GM06990 (cell line): ENCODE data around the gene RNF113B.

Source experiments
- DNase-seq: peaks from one replicate; pipeline ENCODE4 v3.0.0-alpha.2; 2011; ENCODE audit not compliant: insufficient read length; ENCODE audit errors: extremely low read depth
- H3K27me3 ChIP-seq: replicated peaks from 2 replicates; pipeline ENCODE4 v1.6.0; 2011; ENCODE audit warnings: low read length; ENCODE audit not compliant: control insufficient read depth, insufficient read depth
- H3K36me3 ChIP-seq: 2 replicates; pipeline ENCODE4 v1.5.1; 2011; ENCODE audit warnings: low read length; ENCODE audit not compliant: control insufficient read depth, insufficient read depth
- H3K4me3 ChIP-seq: replicated peaks from 2 replicates; pipeline ENCODE4 v1.5.1; 2011; ENCODE audit warnings: low read depth, mild to moderate bottlenecking, control low read depth, low read length
- CTCF ChIP-seq: IDR thresholded peaks from 2 replicates; pipeline ENCODE4 v1.5.1; 2011; ENCODE audit warnings: low read length, control low read depth, mild to moderate bottlenecking, inconsistent platforms; ENCODE audit not compliant: insufficient read depth, poor library complexity, severe bottlenecking

Gene RNF113B

GRCh38 chr13:98188544-98189166 is 11.6 kb upstream of the RNF113B start:
- H3K27me3 ChIP-seq, result no peaks in the 10 kb centered on the region
- H3K4me3 ChIP-seq, result no peak overlapping the region
- DNase-seq, result no peak
- no peak for TF ChIP-seq CTCF
- no peaks in the 10 kb centered on the region for H3K36me3 ChIP-seq

- DNase-seq, result no peak
- TF ChIP-seq CTCF, result no peak
Measured at GRCh38 chr13:98187965-98188261, 10.8 kb upstream of the RNF113B start.

GRCh38 chr13:98187155-98187964 is 10.3 kb upstream of the RNF113B start:
- H3K4me3 ChIP-seq, result no peak overlapping the region
- TF ChIP-seq CTCF, result no peak
- no peaks in the 10 kb centered on the region for H3K27me3 ChIP-seq
- H3K36me3 ChIP-seq, result no peaks in the 10 kb centered on the region
- DNase-seq, result no peak

More at GRCh38 chr13:98187965-98188261, 10.8 kb upstream of the RNF113B start:
- no peak overlapping the region for H3K4me3 ChIP-seq
- H3K36me3 ChIP-seq, result no peaks in the 10 kb centered on the region
- no peaks in the 10 kb centered on the region for H3K27me3 ChIP-seq

GRCh38 chr13:98184792-98185191 is 7.7 kb upstream of the RNF113B start:
- Histone ChIP-seq H3K36me3 (no peaks in the 10 kb centered on the region), H3K27me3 (no peaks in the 10 kb centered on the region), H3K4me3 (no peak overlapping the region)
- TF ChIP-seq CTCF, result no peak
- DNase-seq, result no peak

- no peak overlapping the region for H3K4me3 ChIP-seq
- TF ChIP-seq CTCF, result no peak
Measured at GRCh38 chr13:98182589-98182988, 5.5 kb upstream of the RNF113B start.

More at GRCh38 chr13:98182589-98182988, 5.5 kb upstream of the RNF113B start:
- no peak for DNase-seq
- Histone ChIP-seq H3K36me3 (no peaks in the 10 kb centered on the region), H3K27me3 (no peaks in the 10 kb centered on the region)
